Immature natural killer cell (primary cell): Measurements from ENCODE around the gene MIA3. TPM values are rescaled to one million over a fixed set of nuclear protein-coding genes. Genes with fewer than 3 reads are reported as not detected.

ENCODE experiments used
- DNase-seq, 3 donors: peaks; one replicate each; pipeline ENCODE4 v3.0.0; 2022; ENCODE audit warnings: mixed read lengths in 1 of 3
- H3K27ac Mint-ChIP-seq, 6 donors: one replicate each; pipeline ENCODE4 v1.8.0; 2020; ENCODE audit warnings: mixed read lengths in 6 of 6, mild to moderate bottlenecking in 5 of 6, inconsistent platforms in 4 of 6, moderate library complexity in 3 of 6
- H3K27me3 Mint-ChIP-seq, 3 donors: one replicate each; pipeline ENCODE4 v1.8.0; 2020 to 2021; ENCODE audit warnings: low read depth in 3 of 3, mild to moderate bottlenecking in 3 of 3, mixed read lengths in 3 of 3, moderate library complexity in 3 of 3, inconsistent platforms in 1 of 3
- H3K36me3 Mint-ChIP-seq, 3 donors: one replicate each; pipeline ENCODE4 v1.8.0; 2020; ENCODE audit warnings: mixed read lengths in 3 of 3, inconsistent platforms in 2 of 3, mild to moderate bottlenecking in 2 of 3
- H3K4me1 Mint-ChIP-seq, 2 donors: one replicate each; pipeline ENCODE4 v1.8.0; 2020; ENCODE audit warnings: inconsistent platforms in 2 of 2, mild to moderate bottlenecking in 2 of 2, mixed read lengths in 2 of 2, moderate library complexity in 1 of 2
- H3K4me3 Mint-ChIP-seq, 5 donors: one replicate each; pipeline ENCODE4 v1.8.0; 2020; ENCODE audit warnings: mild to moderate bottlenecking in 5 of 5, mixed read lengths in 5 of 5, inconsistent platforms in 3 of 5, moderate library complexity in 3 of 5
- H3K9me3 Mint-ChIP-seq, 6 donors: one replicate each; pipeline ENCODE4 v1.8.0; 2020; ENCODE audit warnings: mild to moderate bottlenecking in 6 of 6, mixed read lengths in 6 of 6, inconsistent platforms in 4 of 6, moderate library complexity in 3 of 6
- polyA plus RNA-seq, 3 donors: library from polyadenylated mRNA; unstranded; fragments of 300-500 nt; fragmentation: Illumina TruSeq; gene quantifications; one replicate each; pipeline ENCODE4 v1.2.3, GENCODE V29; 2021

The MIA3 gene
- polyA plus RNA-seq, 3 donors from 2014 or later = 24.5 to 61.6 (median 50.8) TPM

DNA sequence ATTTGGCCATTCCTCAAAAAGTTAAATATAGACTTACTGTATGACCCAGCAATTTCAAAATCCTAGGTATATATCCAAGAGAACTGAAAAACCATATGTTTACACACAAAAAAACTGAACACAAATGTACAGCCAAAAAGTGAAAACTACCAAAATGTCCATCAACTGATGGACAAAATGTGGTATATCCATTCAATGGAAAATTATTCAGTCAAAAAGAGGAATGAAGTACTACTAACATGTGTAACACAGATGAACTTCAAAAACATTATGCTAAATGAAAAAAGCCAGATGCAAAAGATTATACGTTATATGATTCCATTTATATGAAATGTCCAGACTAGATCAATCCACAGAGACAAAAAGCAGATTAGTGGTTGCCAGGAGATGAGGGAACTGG lies 86.4 kb downstream of the MIA3 start:
- Mint-ChIP-seq H3K9me3 (no peaks in the 10 kb centered on the region), H3K4me1 (peaks cover 12 to 48% of the 10 kb centered on the region in 2 donors), H3K27ac (no peak overlapping the region), H3K36me3 (peaks cover 3 to 15% (median 8%) of the 10 kb centered on the region in 3 donors), H3K27me3 (no peaks in the 10 kb centered on the region), H3K4me3 (no peak overlapping the region)
- DNase-seq = no peak

DNA sequence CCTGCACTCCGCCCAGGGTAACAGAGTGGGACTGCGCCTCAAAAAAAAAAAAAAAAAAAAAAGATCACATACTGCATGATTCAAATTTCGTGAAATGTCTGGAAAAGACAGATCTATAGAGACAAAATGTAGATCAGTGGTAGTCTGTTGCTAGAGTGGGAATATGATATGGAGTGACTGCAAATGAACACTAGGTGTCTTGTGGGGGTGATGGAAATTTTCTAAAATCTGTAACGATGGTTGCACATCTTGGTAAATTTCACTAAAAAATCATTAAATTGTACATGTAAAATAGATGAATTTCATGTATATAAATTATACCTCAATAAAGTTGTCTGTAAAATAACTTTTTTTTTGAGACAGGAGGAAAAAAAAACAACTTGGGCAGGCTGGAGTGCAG lies 88.9 kb downstream of the MIA3 start:
- Mint-ChIP-seq H3K9me3 (peaks cover 0 to 1% (median 0%) of the 10 kb centered on the region in 6 donors), H3K27me3 (peaks cover 0 to 6% (median 2%) of the 10 kb centered on the region in 3 donors), H3K27ac (no peak overlapping the region), H3K4me1 (peaks cover 36 to 72% of the 10 kb centered on the region in 2 donors), H3K4me3 (no peak overlapping the region), H3K36me3 (peaks cover 3 to 10% (median 10%) of the 10 kb centered on the region in 3 donors)
- no peak for DNase-seq

DNA sequence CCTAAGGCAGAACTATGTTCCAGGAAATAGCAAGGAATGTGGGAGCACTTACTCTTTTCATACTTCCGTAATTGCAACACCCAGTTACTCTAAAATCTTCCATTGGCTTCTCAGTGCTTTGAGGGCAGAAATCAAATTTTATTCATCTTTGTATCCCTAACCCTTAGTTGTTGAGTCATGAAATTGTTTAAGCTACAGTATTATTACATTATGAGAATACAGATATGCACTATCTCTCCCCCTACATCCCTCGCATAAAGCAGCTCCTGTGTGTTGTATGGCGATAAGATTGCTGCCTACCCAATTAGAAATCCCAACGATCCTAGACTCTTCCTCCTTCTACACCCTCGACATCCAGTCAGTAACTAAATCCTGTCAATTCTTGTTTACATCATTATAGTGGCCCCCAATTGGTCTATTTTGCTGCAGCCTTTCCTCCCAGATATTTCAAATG lies 91.8 kb downstream of the MIA3 start:
- H3K27ac Mint-ChIP-seq = peak overlapping the region in 4 of 6 donors; percentile 31 to 72 (median 53)
- H3K27me3 Mint-ChIP-seq = peaks cover 11 to 18% (median 12%) of the 10 kb centered on the region in 3 donors
- H3K36me3 Mint-ChIP-seq = peaks cover 0 to 6% (median 3%) of the 10 kb centered on the region in 3 donors
- no peak for DNase-seq
- H3K4me1 Mint-ChIP-seq = peaks cover 47 to 70% of the 10 kb centered on the region in 2 donors
- peak overlapping the region in 3 of 5 donors; percentile 54 to 95 (median 55) for H3K4me3 Mint-ChIP-seq
- peaks cover 0 to 1% (median 0%) of the 10 kb centered on the region in 6 donors for H3K9me3 Mint-ChIP-seq

DNA sequence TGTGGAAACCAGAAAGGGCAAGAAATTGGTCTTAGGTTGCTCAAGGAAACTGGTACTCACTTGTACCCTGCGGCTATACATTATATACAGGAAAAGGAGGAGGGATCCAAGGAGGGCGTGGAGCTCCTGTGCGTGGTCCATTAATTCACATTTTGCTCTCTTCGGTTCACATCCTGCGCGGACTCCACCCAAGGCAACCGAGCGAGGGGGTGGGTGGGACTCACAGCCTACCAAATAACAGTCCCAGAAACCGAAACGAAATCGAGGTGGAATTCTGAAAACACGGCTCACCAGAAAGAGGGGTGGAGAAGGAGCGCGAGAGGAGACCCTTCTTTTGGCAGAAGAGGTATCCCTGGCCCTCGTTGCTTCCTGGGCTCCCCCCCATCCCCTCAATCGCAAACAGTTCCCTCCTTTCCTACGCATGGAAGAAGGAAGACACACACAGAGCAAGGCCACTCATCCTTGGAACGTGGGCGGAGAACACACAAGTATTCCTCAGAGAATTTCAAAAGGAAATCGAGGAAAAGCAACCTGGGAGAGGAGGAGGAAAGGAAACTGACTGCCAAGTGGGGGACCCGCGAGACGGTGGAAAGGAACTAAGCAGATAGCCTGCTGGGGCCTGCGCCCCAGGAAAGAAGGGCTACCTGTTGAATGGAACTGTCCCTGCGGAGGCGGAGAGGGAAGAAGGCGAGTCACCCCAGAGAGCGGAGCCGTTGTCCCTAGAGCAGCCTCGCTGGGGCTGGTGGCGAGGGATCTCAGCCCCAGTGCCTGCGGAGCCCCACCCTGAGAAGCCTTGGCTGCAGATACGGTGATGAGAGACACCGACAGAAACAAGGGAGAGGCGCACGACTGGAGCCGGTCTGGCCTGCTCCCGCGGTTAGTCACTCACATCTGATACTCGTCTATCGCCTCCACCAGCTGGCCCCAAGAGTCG lies 93.7 kb downstream of the MIA3 start:
- peaks cover 49 to 62% of the 10 kb centered on the region in 2 donors for H3K4me1 Mint-ChIP-seq
- peak overlapping the region; percentile 97 to 100 (median 98) for H3K27ac Mint-ChIP-seq
- peaks cover 0 to 1% (median 0%) of the 10 kb centered on the region in 6 donors for H3K9me3 Mint-ChIP-seq
- peak overlapping the region; percentile 95 to 100 (median 98) for H3K4me3 Mint-ChIP-seq
- peak; percentile 59 to 70 (median 66) for DNase-seq
- H3K36me3 Mint-ChIP-seq = peaks cover 3 to 4% (median 4%) of the 10 kb centered on the region in 3 donors
- peaks cover 11 to 20% (median 12%) of the 10 kb centered on the region in 3 donors for H3K27me3 Mint-ChIP-seq

DNA sequence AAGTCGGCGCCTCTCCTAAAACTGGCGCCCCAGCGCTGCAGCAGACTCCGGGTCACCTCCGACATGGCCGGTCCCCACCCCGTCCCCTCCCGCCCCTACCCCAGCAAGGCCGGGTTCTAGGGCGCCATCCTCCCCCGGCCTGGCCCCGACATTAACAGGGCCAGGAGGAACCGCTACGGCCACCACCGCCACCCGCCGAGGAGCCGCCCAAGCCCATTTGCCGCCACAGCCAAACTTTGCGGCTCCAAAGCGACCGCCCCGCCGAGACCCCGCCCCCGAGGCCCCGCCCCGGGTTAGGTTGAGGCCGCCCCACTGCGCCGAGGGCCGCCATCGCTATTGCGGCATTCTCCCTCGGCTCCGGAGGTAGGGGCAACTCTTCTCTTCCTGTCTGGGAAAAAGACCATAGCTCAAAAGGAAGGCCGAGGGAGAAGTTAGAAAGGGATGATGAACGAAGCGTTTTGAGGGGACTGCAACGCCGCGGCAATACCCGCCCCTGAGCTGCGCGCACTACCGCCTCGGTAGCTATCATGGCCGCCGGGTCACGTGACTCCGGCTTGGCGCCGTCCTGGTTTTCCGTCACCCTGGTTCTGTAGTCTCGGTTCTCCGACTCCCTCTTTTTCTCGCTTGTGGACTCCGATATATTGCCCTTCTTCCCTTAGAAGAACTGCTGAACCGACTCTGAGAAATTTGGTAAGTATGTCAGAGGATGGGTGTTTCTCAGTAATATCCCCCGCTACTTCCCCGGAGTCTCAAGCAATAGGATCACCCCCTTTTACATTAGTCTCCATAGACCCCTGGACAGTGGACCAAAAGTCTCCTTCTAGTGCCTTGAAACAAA lies 94.6 kb downstream of the MIA3 start, which contains the start of the genes AIDA and BROX:
AIDA (minus strand) TSS at position 239 of the 838 bp plus-strand sequence; CDS start at position 65, 174 bp downstream.
BROX (plus strand) TSS at position 312 of the 838 bp plus-strand sequence. CDS start 3,136 bp downstream, outside the sequence.
- Mint-ChIP-seq H3K27ac (peak within 1 kb of the TSS; percentile 97 to 100 (median 99)), H3K36me3 (peaks cover 3 to 9% (median 4%) of the 10 kb centered on the region in 3 donors), H3K9me3 (peaks cover 0 to 1% (median 0%) of the 10 kb centered on the region in 6 donors), H3K4me3 (peak within 1 kb of the TSS; percentile 95 to 100 (median 98)), H3K27me3 (peaks cover 11 to 20% (median 12%) of the 10 kb centered on the region in 3 donors), H3K4me1 (peaks cover 51 to 69% of the 10 kb centered on the region in 2 donors)
- peak; percentile 94 for DNase-seq

DNA sequence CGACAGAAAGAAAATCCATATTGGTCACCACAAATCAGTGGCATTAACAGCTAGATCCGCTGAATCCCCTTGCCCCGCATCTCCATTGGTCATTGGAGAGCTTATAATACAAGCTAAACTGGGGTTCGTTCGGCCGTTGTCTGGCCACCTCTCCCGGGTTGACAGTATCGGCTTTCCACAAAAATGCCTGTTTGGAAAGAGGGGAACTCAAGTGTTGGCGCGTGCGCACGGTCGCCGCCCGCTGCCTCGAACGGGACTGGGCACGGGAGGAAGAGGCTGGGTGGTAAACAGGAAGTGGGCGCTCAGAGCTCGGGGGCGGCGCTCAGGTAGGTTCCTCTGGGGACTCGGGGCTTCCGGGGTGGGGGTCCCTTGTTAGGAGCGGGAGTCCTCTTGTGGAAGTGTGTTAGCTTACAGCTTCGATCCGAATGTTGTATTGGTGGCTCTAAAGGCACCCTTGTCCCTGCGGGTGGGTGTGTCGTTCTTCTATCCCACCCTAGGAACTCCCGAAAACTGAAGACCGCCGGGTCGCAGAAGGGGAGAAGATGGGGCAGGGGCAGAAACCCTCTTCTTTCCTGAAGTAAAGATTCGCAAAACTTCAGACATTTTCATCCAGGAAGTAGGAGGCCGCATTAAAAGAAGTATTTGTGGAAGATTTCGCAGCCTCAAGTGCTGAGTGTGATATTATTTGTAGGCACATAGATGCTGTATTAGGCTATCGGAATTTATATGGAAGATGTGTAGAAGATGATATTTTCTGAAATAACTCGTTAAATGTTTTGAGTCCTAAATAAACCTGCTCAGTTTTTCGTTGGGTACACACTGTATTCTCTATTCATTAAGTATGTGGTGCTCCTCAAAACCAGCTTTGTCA lies 95.4 kb downstream of the MIA3 start:
- H3K27ac Mint-ChIP-seq = peak overlapping the region; percentile 96 to 100 (median 99)
- H3K4me3 Mint-ChIP-seq = peak overlapping the region; percentile 95 to 100 (median 98)
- H3K9me3 Mint-ChIP-seq = peaks cover 0 to 1% (median 0%) of the 10 kb centered on the region in 6 donors
- H3K27me3 Mint-ChIP-seq = peaks cover 11 to 20% (median 12%) of the 10 kb centered on the region in 3 donors
- peaks cover 0 to 9% (median 9%) of the 10 kb centered on the region in 3 donors for H3K36me3 Mint-ChIP-seq
- peaks cover 54 to 73% of the 10 kb centered on the region in 2 donors for H3K4me1 Mint-ChIP-seq
- DNase-seq = peak; percentile 86 to 89 (median 89)

DNA sequence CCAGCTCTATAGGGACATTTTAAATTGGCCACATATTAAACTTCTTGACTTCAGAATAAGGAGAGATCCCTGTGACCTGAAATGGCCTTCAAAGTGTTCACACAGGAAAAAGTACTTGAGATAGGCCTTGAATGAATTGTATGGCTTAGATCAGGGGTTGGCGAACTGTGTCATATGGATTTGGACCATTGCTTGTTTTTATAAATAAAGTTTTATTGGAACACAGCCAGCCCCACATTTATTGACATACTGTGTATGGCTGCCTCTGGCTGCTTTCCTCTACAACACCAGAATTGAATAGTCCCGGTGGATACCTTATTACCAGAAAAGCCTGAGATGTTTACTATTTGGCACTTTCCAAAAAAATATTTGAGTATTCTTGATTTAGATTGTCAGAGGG lies 98.5 kb downstream of the MIA3 start:
- Mint-ChIP-seq H3K36me3 (peaks cover 5 to 26% (median 10%) of the 10 kb centered on the region in 3 donors), H3K27ac (peak overlapping the region in 3 of 6 donors; percentile 36 to 55 (median 48)), H3K4me1 (peaks cover 30 to 61% of the 10 kb centered on the region in 2 donors), H3K9me3 (peaks cover 0 to 1% (median 0%) of the 10 kb centered on the region in 6 donors), H3K4me3 (no peak overlapping the region), H3K27me3 (peaks cover 11 to 19% (median 12%) of the 10 kb centered on the region in 3 donors)
- no peak for DNase-seq

Other genes starting within 250 kb of the MIA3 start
- not detected for gene HHIPL2, start 70.0 kb upstream of the MIA3 start, polyA plus RNA-seq
- 1 to 10 TPM in 2 of 3 donors, under 1 TPM in 1; 0.98 to 8.3 (median 3.4) TPM for gene TAF1A, start 28.2 kb upstream of the MIA3 start, polyA plus RNA-seq
- 10 to 100 TPM; 16.7 to 22.0 (median 21.2) TPM for gene AIDA, start 94.4 kb downstream of the MIA3 start, polyA plus RNA-seq
- gene BROX, start 94.5 kb downstream of the MIA3 start, polyA plus RNA-seq = 10 to 100 TPM; 17.5 to 26.5 (median 22.1) TPM
- gene FAM177B, start 119.1 kb downstream of the MIA3 start, polyA plus RNA-seq = not detected
- gene DISP1, start 196.9 kb downstream of the MIA3 start, polyA plus RNA-seq = 1 to 10 TPM; 2.5 to 5.1 (median 2.8) TPM